DND-41 (cell line): ENCODE measurements around the gene LCE3A.

Source experiments
- ATAC-seq: fragments of 200-7000 bp; cut with Tn5 transposase; 3 replicates; pipeline ENCODE4 v1.9.1; 2021; ENCODE audit warnings: low read depth; ENCODE audit not compliant: insufficient read depth
- DNase-seq: peaks from one replicate; pipeline ENCODE4 v3.0.0-alpha.2; 2020
- H2AFZ ChIP-seq: 2 replicates; pipeline ENCODE4 v1.6.0; 2012; ENCODE audit warnings: low read depth, low read length
- H3K27ac ChIP-seq: 2 replicates; pipeline ENCODE4 v1.5.1; 2012; ENCODE audit warnings: low read length, inconsistent platforms
- H3K27me3 ChIP-seq: fragments of 200-600 bp; sonication (generic); 2 replicates; pipeline ENCODE4 v1.6.0; 2012; ENCODE audit warnings: low read length, mild to moderate bottlenecking, inconsistent platforms; ENCODE audit not compliant: insufficient read depth, poor library complexity
- H3K36me3 ChIP-seq: 2 replicates; pipeline ENCODE4 v1.5.1; 2012; ENCODE audit warnings: low read length, inconsistent platforms; ENCODE audit not compliant: insufficient read depth
- H3K4me1 ChIP-seq: 2 replicates; pipeline ENCODE4 v1.5.1; 2012; ENCODE audit warnings: mild to moderate bottlenecking, low read length; ENCODE audit not compliant: insufficient read depth
- H3K4me2 ChIP-seq: 2 replicates; pipeline ENCODE4 v1.6.0; 2012; ENCODE audit warnings: mild to moderate bottlenecking, moderate library complexity, low read length, inconsistent platforms; ENCODE audit not compliant: insufficient read depth
- H3K4me3 ChIP-seq, 2 experiments: fragments of 200-600 bp in 1 of 2; shearing (Covaris generic) in 1 of 2; 2 replicates each; pipeline ENCODE4 v1.5.1; 2012 to 2016; ENCODE audit warnings: inconsistent platforms in 2 of 2, low read length in 2 of 2, mild to moderate bottlenecking in 2 of 2, low read depth in 1 of 2, moderate library complexity in 1 of 2
- H3K79me2 ChIP-seq: 2 replicates; pipeline ENCODE4 v1.6.0; 2012; ENCODE audit warnings: low read length, inconsistent platforms; ENCODE audit not compliant: insufficient read depth
- H3K9ac ChIP-seq: 2 replicates; pipeline ENCODE4 v1.6.0; 2012; ENCODE audit warnings: low read depth, mild to moderate bottlenecking, inconsistent platforms, low read length, moderate library complexity
- H3K9me3 ChIP-seq: 2 replicates; pipeline ENCODE4 v1.5.1; 2012; ENCODE audit warnings: low read length, moderate library complexity, mild to moderate bottlenecking, inconsistent platforms; ENCODE audit not compliant: insufficient read depth, severe bottlenecking
- H4K20me1 ChIP-seq: 2 replicates; pipeline ENCODE4 v1.6.0; 2012; ENCODE audit warnings: low read length; ENCODE audit not compliant: insufficient read depth
- CTCF ChIP-seq: IDR thresholded peaks from 2 replicates; pipeline ENCODE4 v1.5.1; 2012; ENCODE audit warnings: borderline replicate concordance, low read length, moderate library complexity, mild to moderate bottlenecking; ENCODE audit not compliant: poor library complexity, severe bottlenecking; ENCODE audit errors: extremely low read depth
- EZH2 ChIP-seq: IDR thresholded peaks from 3 replicates; pipeline ENCODE4 v1.6.1; 2012; ENCODE audit warnings: borderline replicate concordance, low read depth, mild to moderate bottlenecking, moderate library complexity, low read length, inconsistent platforms; ENCODE audit not compliant: severe bottlenecking

LCE3A gene

GRCh38 chr1:152577168-152577567, 45.7 kb downstream of the LCE3A start:
- no peaks in the 10 kb centered on the region for H4K20me1 ChIP-seq
- no peak overlapping the region for H2AFZ ChIP-seq
- no peak overlapping the region for H3K9ac ChIP-seq
- H3K4me2 ChIP-seq = no peak overlapping the region
- H3K4me1 ChIP-seq = no peaks in the 10 kb centered on the region
- no peak overlapping the region for H3K27ac ChIP-seq
- no peaks in the 10 kb centered on the region for H3K79me2 ChIP-seq
- no peak for ATAC-seq
- H3K36me3 ChIP-seq = no peaks in the 10 kb centered on the region
- H3K4me3 ChIP-seq = no peak overlapping the region
- H3K27me3 ChIP-seq = peaks cover 9% of the 10 kb centered on the region
- no peak for DNase-seq
- TF ChIP-seq CTCF (no peak), EZH2 (no peak)
- H3K9me3 ChIP-seq = no peaks in the 10 kb centered on the region
